Omental fat pad (tissue), 4 donors: ENCODE results near the gene SGCB. TPM values are rescaled to one million over a fixed set of nuclear protein-coding genes. Genes with fewer than 3 reads are reported as not detected.

Experiments used
- ATAC-seq: fragments of 150-250 bp; one replicate; pipeline ENCODE4 v1.9.1; 2016; ENCODE audit warnings: mild to moderate bottlenecking, moderate library complexity; ENCODE audit not compliant: low FRiP score
- DNase-seq: peaks from one replicate; pipeline ENCODE4 v3.0.0-alpha.2; 2019; ENCODE audit warnings: low spot score
- CTCF ChIP-seq, 3 donors: fragments of 450-650 bp; IDR thresholded peaks; one replicate each; pipeline ENCODE4 v1.5.1; 2016 to 2017; ENCODE audit warnings: antibody characterized with exemption in 3 of 3, mild to moderate bottlenecking in 3 of 3, moderate library complexity in 2 of 3
- small RNA-seq: library from RNA; depleted of rRNA; stranded (forward); fragments of <200 nt; gene quantifications from one replicate; pipeline ENCODE3, GENCODE V24; 2016
- total RNA-seq, 4 donors: library from RNA; depleted of rRNA; stranded (reverse); fragments of >200 nt; gene quantifications; one replicate each; pipeline ENCODE4 v1.1.0, GENCODE V29; 2016

The SGCB gene
- total RNA-seq, 4 donors from 2014 or later, result 29.2 to 39.1 (median 33.9) TPM

GRCh38 chr4:51995647-51996220 is 42.4 kb downstream of the SGCB start:
- no peak for ATAC-seq
- no peak for TF ChIP-seq CTCF (IDR thresholded peaks at IDR 0.05)
- no peak for DNase-seq

Small RNA genes lying within 50 kb of the gene (small RNA-seq; reads per million reads assigned to genes)
- gene AC104784.1, result not detected

Other genes starting within 250 kb of the SGCB start
- gene DCUN1D4, start 195.1 kb downstream of the SGCB start, total RNA-seq, result 10 to 100 TPM; 27.6 to 50.9 (median 42.1) TPM
- gene LRRC66, start 17.9 kb downstream of the SGCB start, total RNA-seq, result 1 to 10 TPM in 1 of 4 donors, under 1 TPM in 3; 0.09 to 1.1 (median 0.25) TPM
- 1 to 10 TPM; 1.9 to 4.2 (median 2.3) TPM for gene SPATA18, start 13.0 kb upstream of the SGCB start, total RNA-seq